GM12891 (cell line): ENCODE measurements around the gene BAIAP2.
"Not testable (repeated sequence)": the region's sequence is repeated elsewhere in the genome, so short reads cannot be mapped to it uniquely, and the experiment has no call there.

Experiments
- DNase-seq: peaks from one replicate; pipeline ENCODE4 v3.0.0; 2011; ENCODE audit warnings: low spot score; ENCODE audit not compliant: insufficient read length
- FAIRE-seq: peaks from 2 replicates; lab custom pipeline; 2011; peaks lifted over from hg19 to GRCh38; lab: Jason Lieb, UNC
- PAX5 ChIP-seq: IDR thresholded peaks from 2 replicates; pipeline ENCODE4 v1.6.1; 2011; ENCODE audit warnings: low read length, moderate library complexity, mild to moderate bottlenecking; ENCODE audit not compliant: insufficient read depth, severe bottlenecking
- POLR2A ChIP-seq: IDR thresholded peaks from 2 replicates; pipeline ENCODE4 v1.6.1; 2011; ENCODE audit warnings: low read depth, low read length, control low read depth
- POLR2AphosphoS5 ChIP-seq: IDR thresholded peaks from 2 replicates; pipeline ENCODE4 v1.6.1; 2011; ENCODE audit warnings: low read depth, low read length, control low read depth
- POU2F2 ChIP-seq: IDR thresholded peaks from 2 replicates; pipeline ENCODE4 v1.6.1; 2011; ENCODE audit warnings: low read depth, mild to moderate bottlenecking, control low read depth, low read length, moderate library complexity
- SPI1 ChIP-seq: IDR thresholded peaks from 2 replicates; pipeline ENCODE4 v1.6.1; 2011; ENCODE audit warnings: low read depth, low read length, control low read depth
- TAF1 ChIP-seq: IDR thresholded peaks from 2 replicates; pipeline ENCODE4 v1.6.1; 2011; ENCODE audit warnings: low read depth, low read length, control low read depth

The BAIAP2 gene

DNA sequence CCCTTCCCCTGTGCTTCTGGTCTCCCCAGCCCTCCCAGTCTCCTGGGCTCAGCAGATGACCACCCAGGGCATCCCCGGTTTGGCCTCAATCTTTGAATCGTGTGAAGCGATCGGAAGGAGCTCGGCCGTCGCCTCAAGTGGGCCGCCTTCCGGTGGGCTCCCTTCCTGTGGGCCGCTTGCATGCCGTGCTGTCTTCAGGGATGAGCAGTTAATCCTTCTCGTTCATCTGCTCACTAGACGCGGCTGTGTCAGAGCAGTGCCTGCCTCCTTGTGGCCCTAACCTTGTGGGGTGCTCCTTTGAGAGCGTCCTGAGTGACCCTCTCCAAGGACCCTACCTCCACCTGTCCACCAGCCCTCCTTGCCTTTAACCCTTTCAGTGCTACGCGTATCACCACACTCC lies 40.4 kb downstream of the BAIAP2 start:
- FAIRE-seq (no peak), DNase-seq (no peak)
- TF ChIP-seq POU2F2 (no peak), TAF1 (no peak), PAX5 (no peak), SPI1 (no peak), POLR2AphosphoS5 (no peak), POLR2A (no peak)

DNA sequence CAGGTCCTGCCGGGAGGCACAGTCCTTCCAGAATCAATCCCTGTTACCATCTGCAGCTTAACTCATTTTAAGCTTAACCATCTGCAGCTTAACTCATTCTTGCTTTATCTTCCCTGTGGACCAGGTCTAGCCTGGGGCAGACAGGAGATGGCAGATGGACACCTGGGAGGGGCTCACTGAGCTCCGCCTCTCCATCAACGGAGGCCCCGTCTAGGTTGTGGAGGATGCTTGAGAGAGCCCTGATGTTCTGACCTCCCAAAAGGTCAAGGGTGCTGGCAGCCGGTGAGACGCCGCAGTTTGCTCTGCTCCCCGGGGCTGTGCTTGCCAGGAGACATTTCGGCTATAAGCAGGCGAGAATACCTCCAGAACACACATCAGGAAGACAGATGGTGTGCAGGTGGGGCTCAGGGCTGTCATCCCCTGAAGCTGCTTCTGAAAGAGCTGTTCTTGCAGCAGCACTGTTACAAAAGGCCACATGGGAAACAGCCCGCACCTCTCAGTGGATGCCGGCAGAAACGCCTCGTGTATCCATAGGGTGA lies 41.3 kb downstream of the BAIAP2 start:
- FAIRE-seq: no peak
- TF ChIP-seq PAX5: no peak
- no peak for TF ChIP-seq POU2F2
- no peak for TF ChIP-seq POLR2A
- TF ChIP-seq POLR2AphosphoS5: no peak
- TF ChIP-seq SPI1: no peak
- TF ChIP-seq TAF1: no peak
- no peak for DNase-seq

DNA sequence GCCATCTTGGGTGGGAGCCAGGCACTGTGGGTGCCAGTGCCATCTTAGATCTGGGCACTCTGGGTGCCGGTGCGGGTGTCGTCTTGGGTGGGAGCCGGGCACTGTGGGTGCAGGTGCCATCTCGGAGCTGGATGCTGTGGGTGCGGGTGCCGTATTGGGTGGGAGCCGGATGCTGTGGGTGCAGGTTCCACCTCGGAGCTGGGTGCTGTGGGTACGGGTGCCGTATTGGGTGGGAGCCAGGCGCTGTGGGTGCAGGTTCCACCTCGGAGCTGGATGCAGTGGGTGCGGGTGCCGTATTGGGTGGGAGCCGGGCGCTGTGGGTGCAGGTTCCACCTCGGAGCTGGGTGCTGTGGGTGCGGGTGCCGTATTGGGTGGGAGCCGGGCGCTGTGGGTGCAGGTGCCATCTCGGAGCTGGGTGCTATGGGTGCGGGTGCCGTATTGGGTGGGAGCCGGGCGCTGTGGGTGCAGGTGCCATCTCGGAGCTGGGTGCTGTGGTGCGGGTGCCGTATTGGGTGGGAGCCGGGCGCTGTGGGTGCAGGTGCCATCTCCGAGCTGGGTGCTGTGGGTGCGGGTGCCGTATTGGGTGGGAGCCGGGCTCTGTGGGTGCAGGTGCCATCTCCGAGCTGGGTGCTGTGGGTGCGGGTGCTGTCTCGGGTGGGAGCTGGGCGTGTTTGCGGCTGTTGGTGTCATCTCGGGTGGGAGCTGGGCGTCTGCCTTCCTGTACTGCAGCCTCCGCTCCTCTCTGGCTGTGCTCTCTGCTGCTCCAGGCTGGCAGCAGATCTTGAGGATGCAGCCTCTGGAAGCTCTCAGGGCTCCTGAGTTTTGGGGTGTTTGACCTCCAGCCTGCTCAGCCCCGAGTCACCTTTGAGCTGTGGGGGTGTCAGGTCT lies 43.3 kb downstream of the BAIAP2 start:
- FAIRE-seq, DNase-seq: not testable (repeated sequence)

DNA sequence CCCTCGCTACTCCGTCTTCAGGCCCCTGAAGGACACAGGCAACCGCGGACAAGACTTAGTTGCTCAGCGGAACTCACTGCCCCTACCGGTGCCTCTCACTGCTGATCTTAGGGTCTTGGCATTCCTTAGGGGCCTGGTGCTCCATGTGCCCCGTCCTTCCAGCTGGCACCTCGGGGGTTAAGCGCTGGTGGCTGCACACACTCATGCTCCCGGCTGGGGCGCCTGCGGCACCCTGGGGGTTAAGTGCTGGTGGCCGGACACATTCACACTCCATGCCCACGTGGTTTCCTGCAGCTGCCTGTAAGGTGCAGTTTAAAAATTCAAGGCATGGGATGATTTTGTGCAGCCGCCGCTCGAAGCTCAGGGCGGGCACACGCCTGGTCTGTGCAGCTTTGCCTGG lies 45.1 kb downstream of the BAIAP2 start:
- TF ChIP-seq PAX5 (no peak), SPI1 (no peak), POLR2AphosphoS5 (no peak), POLR2A (no peak), TAF1 (no peak)
- FAIRE-seq: no peak
- DNase-seq: no peak

DNA sequence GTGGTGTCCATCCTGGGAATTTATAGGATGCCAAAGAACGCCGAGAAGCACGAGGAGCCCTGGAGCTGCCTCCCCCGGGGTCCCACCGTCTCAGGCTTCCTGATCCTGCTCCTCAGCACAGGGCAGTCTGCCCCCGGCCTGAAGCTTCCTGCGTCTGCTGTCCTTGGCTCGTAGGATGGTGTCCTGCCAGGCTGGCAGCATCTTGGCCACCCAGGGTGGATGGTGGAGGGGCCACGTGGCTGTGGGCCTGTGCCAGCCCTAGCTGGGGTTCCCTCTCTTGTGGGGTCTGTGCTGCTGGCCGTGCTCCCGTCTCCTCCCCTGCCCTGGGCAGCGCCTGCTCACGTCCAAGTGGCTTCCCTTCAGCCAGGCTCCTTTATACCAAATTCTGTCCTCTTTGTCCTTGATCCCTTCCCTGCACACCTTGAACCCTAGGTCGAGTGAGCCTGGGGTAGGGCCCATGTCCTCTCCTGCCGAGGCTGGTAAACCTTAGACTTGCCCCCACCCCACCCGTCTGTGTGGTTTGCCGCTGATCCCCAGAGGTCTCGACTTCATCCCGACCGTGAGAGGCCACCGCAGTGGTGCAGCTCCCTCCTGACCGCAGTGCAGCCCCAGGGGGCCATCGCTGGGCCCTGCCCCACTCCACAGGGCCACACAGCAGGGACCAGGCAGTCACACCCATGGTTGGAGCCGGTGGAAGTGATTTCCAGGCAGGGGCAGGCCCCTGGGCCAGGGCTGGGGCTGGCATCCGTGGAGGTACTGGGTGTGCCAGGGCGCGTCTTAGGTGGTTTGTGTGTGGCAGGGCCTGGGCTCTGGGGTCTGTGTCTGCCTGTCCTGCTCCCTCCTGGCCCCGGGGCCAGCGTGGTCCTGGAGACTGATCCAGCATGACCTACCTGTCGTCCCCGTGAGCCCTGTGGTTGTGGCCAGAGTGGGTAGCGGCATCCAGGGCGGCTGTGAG lies 46.5 kb downstream of the BAIAP2 start:
- DNase-seq: no peak
- no peak for TF ChIP-seq POLR2A
- no peak for TF ChIP-seq TAF1
- no peak for TF ChIP-seq SPI1
- no peak for TF ChIP-seq PAX5
- no peak for TF ChIP-seq POU2F2
- TF ChIP-seq POLR2AphosphoS5: no peak
- FAIRE-seq: no peak

DNA sequence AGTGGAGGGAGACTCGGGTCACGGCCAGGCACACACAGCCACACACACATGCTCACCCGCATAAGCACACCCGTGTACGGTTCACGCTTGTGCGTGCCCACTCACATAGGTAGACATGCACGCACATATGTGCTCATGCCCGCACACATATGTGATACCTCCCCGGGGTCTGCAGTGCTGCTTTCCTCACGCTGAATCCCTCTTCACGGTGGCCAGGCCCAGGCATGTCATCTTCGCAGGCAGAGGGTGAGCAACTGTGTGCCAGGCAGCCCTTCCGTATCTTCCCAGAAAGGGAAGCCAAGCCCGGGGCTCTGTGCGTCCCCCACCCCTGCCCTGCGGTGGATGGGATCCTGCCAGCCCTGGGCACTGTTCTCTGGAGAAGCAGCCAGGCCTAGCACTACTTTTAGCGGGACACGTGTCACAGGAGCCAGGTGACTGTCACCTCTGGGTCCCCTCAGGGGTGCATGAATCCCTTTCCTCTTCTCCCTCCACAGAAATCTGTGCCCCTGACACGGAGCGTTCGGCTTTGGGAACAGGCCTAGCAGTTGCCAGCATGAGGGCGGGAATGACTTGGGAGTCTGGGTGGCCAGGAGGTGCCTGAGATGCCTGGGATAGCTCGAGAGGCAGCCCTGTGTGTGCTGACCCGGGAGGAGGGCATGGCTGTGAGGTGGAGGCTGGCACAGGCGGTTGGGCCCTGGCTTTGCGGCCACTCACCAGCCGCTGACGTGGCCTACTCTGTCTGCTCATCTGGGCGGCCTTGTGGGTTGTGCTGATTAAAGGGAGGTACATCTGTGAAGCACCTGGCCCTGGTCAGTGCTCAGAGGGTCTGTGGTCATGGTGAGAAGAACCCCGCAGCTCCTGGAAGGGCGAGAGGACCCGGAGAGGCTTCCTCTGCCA lies 47.5 kb downstream of the BAIAP2 start:
- DNase-seq: no peak
- FAIRE-seq: no peak
- TF ChIP-seq POU2F2 (no peak), POLR2AphosphoS5 (no peak), SPI1 (no peak), PAX5 (no peak), POLR2A (no peak), TAF1 (no peak)

DNA sequence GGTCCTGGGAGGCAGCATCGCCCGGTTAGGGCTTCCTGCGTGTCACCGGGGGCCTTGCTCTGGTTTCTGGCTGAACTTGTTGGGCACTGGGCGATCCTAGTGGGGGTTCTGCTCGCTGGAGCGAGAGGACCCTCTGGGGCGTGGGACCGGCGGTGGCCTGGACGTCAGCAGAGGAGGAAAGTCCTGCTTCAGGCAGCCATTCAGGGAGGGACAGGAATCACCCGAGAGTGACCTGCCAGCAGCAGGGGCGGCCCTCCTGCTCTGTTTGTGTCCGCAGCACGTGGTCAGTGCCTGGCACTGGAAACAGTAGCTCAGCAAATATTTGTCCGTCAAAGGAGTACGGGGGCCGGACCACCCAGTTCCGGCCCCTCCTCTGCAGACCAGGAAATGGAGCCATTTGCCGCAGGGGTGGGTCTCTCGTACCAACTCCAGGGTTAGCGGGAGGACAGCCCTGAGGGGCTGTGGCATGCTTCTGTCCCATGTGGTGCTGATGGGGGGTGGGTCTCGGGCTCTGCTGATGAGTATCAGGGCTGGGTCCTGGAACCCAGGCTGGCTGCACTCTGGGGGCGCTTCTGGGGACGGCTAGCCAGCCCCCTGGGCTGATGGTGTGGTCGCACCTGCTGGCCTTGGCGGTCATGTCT lies 48.3 kb downstream of the BAIAP2 start:
- FAIRE-seq (no peak), DNase-seq (no peak)
- no peak for TF ChIP-seq SPI1
- no peak for TF ChIP-seq POLR2AphosphoS5
- no peak for TF ChIP-seq TAF1
- TF ChIP-seq POU2F2: no peak
- TF ChIP-seq POLR2A: no peak
- TF ChIP-seq PAX5: no peak

DNA sequence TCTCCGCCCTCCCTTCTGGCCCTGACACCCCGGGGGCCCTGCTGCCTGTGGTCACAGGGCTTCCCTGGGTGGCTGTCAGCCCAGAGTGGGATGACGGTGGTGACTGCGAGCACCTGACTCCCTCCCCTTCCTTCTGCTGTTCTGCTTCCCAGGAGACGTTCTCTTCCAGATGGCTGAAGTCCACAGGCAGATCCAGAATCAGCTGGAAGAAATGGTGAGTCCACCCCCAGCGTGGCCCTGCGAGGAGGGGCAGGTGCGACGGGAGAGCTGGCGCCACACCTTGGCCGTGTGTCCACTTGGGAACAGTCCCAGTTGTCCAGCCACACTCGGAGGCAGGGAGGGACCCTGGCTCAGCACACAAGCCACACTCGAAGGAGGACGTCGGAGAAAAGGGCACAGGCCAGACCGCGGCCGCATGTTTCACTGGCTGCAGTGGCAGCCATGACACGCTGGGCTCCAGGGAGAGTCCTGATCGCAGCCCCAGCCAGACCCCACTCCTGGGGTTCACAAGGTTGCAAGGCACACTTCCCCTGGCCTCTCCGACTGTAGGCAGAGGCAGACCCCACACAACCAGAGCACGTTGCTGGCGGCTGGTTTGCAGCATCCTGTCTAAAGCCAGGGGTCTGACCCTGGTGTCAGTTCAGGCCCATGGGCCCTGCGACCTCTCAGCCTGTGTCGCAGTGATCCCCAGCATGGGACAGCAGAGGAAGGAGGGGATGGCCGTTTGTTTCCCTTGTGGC lies 49.9 kb downstream of the BAIAP2 start:
- FAIRE-seq: no peak
- no peak for DNase-seq
- TF ChIP-seq TAF1: no peak
- TF ChIP-seq POU2F2: no peak
- TF ChIP-seq SPI1: no peak
- no peak for TF ChIP-seq POLR2A
- TF ChIP-seq PAX5: no peak
- no peak for TF ChIP-seq POLR2AphosphoS5
